DMS114 treated with DMSO at 0.1 percent for 48 hours (cell line): ENCODE measurements around the gene NEK11.

Experiments used
- DNase-seq: peaks from one replicate; lab custom pipeline; 2025; ENCODE audit not compliant: unreplicated experiment; lab: John Stamatoyannopoulos, UW

NEK11 gene

DNA sequence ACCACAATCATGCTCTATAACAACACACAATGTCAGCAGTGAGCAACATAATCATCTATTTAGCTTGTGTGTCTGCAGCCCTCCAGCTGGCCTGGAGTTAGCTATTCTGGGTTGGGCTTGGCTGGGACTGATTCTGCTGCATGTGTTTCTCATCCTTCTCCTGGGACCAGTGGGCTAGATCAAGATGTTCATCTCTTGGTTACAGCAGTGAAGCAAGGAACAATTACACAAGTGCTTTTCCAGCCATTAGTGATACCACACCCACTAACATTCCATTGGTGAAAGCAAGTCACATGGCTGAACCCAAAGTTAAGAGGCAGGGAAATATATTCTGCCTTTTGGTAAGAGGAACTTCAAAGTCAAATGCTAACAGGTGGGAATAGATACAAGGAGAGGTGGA is 369.5 kb downstream of the NEK11 start:
- no peak for DNase-seq

DNA sequence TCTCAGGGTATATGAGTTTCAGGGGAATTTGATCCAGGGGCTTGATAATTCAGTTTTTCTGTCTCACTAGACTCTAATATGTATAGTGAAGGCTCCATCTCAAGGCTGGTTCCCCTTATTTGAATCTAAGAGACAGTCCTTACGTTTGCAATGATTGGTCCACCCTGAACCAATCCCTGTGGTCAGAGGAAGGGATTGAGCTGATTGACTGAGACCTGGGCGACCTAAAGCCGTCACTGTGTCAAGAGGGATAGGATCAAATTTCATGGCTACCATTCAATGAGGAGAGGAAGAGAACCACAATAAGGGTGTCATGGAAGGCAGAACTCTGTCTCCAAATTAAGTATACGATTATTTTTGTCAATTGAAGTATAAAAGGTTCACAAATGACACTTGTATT is 371.2 kb downstream of the NEK11 start:
- no peak for DNase-seq
